HCT116 (cell line): ENCODE results near the gene SLC44A2.

Experiments used
- CTCF ChIP-seq, 3 experiments: fragments of 200-600 bp in 1 of 3; sonication (generic) in 1 of 3; IDR thresholded peaks in 2 of 3; conservative IDR thresholded peaks in 1 of 3; 2 replicates each; pipeline ENCODE4 v1.5.1; 2012 to 2017; ENCODE audit warnings: low read depth in 2 of 3, low read length in 2 of 3, antibody characterized with exemption in 1 of 3, borderline replicate concordance in 1 of 3, control low read depth in 1 of 3, mild to moderate bottlenecking in 1 of 3, mixed read lengths in 1 of 3, mixed run types in 1 of 3, moderate library complexity in 1 of 3; ENCODE audit not compliant: insufficient read depth in 1 of 3
- EZH2 ChIP-seq: fragments of 200-600 bp; sonication (generic); IDR thresholded peaks from 2 replicates; pipeline ENCODE4 v1.6.1; 2017; ENCODE audit warnings: antibody characterized with exemption, mixed run types
- EZH2phosphoT487 ChIP-seq: fragments of 200-600 bp; IDR thresholded peaks from 2 replicates; pipeline ENCODE4 v1.6.1; 2018; ENCODE audit warnings: antibody characterized with exemption, borderline replicate concordance

GRCh38 chr19:10618846-10619245, 6.5 kb upstream of the SLC44A2 start:
- TF ChIP-seq EZH2phosphoT487, result no peak
- TF ChIP-seq CTCF (IDR thresholded peaks at IDR 0.05 in 2 of 3, conservative IDR thresholded peaks at IDR 0.05 in 1 of 3; ENCODE audit: borderline replicate concordance in 1 of 3, insufficient read depth in 1 of 3, low read depth in 2 of 3, low read length in 2 of 3), result no peak
- TF ChIP-seq EZH2, result no peak
